Choroid plexus epithelial cell (primary cell): ENCODE measurements around the gene SCAPER.

Source experiments
- DNase-seq: peaks from one replicate; pipeline ENCODE4 v3.0.0-alpha.2; 2010; ENCODE audit warnings: low read depth
- H3K4me3 ChIP-seq: 2 replicates; pipeline ENCODE4 v1.5.1; 2011; ENCODE audit warnings: low read depth, mild to moderate bottlenecking, control low read depth, low read length, moderate library complexity
- TF ChIP-seq, protein P1 (sequence below): conservative IDR thresholded peaks from 2 replicates; pipeline ENCODE4 v1.5.1; 2011; ENCODE audit warnings: low read depth, mild to moderate bottlenecking, control low read depth, inconsistent platforms, low read length, moderate library complexity

SCAPER gene

DNA sequence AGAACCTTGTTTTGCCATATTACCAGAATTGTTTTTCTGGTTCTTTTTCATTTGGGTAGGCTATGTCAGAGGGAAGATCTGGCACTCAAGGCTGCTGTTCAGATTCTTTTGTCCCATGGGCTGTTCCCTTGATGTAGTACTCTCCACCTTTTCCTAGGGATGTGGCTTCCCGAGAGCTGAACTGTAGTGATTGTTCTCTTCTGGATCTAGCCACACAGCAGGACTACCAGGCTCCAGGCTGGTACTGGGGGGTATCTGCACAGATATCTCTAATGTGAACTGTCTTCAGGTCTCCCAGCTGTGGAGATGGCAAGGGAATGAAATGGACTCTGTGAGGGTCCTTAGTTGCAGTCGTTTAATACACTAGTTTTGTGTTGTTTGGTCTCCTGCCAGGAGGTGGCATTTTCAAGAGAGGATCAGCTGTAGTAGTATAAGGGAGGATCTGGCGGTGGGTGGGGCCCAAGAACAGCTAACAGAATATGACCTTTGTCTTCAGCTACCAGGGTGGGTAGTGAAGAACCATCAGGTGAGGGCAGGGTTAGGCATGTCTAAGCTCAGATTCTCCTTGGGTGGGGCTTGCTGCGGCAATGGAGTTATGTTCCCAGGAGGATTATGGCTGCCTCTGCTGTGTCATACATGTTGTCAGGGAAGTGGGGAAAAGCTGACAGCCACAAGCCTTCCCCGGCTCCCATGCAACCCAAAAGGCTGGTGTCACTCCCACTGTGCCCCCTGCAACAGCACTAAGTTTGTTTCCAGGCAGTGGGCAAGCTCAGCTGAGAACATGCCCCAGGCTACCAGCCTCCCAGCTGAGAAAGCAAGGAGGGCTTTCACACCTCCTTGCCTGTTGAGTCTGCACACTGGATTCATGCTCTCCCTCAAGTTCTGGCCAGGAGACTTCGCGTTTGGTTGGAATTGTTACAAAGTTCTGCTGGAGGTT, 316.1 kb downstream of the SCAPER start:
- DNase-seq, result no peak

DNA sequence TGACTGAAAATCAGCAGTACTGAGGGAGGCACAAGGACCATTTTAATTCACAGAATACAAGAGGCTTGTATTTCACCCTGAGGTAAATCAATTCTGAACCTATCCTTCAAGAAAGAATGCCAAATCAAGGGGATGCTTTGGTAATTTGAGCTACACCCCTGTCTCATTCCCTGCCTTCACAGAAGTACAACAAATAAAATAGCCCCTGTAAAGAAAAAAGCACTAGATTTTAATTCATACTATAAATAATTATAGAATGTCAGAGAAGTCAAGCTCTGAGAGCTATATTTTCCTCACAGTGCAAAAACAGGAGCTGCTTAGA, 319.6 kb downstream of the SCAPER start:
- no peak overlapping the region for H3K4me3 ChIP-seq
- no peak for DNase-seq
- TF ChIP-seq, protein P1, sequence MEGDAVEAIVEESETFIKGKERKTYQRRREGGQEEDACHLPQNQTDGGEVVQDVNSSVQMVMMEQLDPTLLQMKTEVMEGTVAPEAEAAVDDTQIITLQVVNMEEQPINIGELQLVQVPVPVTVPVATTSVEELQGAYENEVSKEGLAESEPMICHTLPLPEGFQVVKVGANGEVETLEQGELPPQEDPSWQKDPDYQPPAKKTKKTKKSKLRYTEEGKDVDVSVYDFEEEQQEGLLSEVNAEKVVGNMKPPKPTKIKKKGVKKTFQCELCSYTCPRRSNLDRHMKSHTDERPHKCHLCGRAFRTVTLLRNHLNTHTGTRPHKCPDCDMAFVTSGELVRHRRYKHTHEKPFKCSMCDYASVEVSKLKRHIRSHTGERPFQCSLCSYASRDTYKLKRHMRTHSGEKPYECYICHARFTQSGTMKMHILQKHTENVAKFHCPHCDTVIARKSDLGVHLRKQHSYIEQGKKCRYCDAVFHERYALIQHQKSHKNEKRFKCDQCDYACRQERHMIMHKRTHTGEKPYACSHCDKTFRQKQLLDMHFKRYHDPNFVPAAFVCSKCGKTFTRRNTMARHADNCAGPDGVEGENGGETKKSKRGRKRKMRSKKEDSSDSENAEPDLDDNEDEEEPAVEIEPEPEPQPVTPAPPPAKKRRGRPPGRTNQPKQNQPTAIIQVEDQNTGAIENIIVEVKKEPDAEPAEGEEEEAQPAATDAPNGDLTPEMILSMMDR, result no peak

More for the DNA sequence above, 316.1 kb downstream of the SCAPER start:
- TF ChIP-seq, protein P1, result no peak
- no peak overlapping the region for H3K4me3 ChIP-seq

DNA sequence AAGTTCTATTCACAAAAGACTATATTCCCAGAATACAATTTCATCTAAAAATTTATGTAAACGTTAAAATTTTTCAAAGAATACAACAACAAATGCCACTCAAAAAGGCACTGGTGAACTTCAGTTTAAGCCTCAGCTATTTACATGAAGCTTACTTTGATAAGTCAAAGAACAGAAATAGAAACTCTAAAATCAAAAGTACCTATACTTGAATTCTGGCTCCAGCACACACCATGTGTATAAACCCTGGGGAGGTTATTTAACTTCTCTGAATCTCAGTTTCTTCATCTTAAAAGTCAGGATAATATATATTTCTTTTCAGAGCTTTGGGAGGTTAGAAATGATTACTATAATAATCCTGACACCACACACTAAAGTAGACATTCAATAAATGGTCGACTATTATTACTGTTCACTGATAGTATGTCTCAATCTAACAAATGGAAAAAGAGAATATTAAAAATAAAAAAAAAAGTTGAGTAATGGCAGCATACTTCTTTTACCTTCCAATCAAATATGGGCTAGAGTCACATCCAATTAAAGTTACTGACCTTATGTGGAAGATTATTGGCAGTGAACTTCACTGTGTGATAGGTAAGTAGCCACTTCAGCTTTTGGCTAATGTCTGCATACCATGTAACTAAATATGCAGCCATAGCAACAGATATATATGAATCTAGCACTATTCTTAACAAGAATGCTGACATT, 320.1 kb downstream of the SCAPER start:
- DNase-seq, result no peak
- no peak overlapping the region for H3K4me3 ChIP-seq
- TF ChIP-seq, protein P1, result no peak

DNA sequence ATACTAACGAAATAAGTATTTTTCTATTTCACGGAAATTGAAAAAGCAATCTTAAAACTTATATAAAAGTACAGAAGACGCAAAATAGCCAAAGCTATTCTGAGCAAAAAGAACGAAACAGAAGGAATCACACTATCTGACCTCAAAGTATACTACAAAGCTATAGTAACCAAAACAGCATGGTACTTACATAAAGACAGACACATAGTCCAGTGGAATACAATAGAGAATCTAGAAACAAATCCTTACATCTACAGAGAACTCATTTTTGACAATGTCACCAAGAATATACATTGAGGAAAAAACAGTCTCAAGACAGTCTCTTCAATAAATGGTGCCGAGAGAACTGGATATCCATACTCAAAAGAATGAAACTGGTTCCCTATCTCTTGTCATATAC, 322.6 kb downstream of the SCAPER start:
- TF ChIP-seq, protein P1, result no peak
- DNase-seq, result no peak
- H3K4me3 ChIP-seq, result no peak overlapping the region

DNA sequence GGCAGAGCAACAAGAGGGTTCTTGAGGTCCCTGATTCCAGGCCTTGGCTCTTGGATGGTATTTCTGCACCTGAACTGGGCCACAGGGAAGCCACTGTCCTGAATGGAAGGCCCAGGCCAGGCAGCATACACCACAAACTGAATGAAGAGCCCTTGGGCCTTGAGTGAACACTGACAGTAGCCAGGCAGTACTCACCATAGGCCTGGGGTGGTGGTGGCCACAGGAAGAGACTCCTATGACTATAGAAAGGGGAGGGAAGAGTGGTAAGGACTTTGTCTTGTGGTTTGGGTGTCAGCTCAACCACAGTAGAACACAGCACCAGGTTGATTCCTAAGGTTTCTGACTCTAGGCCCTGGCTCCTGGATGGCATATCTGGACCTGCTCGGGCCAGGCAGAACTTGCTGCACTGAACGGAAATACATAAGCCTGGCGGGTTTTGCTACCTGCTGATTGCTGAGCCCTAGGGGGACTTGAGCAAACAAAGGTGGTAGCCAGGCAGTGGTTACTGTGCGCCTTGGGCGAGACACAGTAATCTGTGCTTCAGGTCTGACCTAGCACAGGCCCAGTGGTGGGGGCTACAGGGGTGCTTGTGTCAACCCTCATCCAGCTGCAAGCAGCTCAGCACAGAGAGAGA, 327.1 kb downstream of the SCAPER start:
- TF ChIP-seq, protein P1, result no peak
- DNase-seq, result no peak
- H3K4me3 ChIP-seq, result no peak overlapping the region

DNA sequence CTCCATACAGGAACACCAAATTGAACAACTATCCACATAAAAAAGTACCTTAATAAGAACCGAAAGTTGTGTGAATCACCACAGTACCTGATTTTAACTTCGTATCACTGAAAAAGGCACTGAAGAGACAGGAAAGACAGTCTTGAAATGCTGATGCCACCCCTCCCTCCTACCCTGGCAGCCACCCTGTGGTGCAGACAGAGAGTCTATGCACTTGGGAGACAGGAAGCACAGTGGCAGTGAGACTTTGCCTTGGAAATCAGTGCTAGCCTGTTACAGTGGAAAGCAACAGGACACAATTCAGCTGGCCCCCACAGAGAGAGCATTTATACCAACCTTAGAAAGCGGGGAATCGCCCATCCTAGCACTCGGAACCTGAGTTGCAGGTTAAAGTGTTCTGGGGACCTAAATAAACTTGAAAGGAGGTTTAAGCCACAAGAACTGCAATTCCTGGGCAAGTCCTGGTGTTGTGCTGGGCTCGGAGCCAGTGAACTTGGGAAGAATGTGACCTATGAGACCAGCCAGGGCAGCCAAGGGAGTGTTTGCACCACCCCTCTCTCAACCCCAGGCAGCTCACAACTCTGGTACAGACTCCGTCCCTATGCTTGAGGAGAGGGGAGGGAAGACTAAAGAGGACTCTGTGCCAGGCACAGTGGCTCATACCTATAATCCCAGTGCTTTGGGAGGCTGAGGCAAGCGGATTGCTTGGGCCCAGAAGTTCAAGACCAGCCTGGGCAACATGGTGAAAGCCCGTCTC, 328.4 kb downstream of the SCAPER start:
- TF ChIP-seq, protein P1, result no peak
- no peak overlapping the region for H3K4me3 ChIP-seq
- DNase-seq, result peak; percentile 85
